Loucy (cell line): ENCODE data around the gene SGPL1.

Experiments used
- EZH2phosphoT487 ChIP-seq: fragments of 200-600 bp; IDR thresholded peaks from 2 replicates; pipeline ENCODE4 v1.6.1; 2018; ENCODE audit warnings: antibody characterized with exemption, mild to moderate bottlenecking, moderate library complexity, borderline replicate concordance
- TF ChIP-seq, protein P1 (sequence below): fragments of 200-600 bp; sonication (generic); conservative IDR thresholded peaks from 2 replicates; pipeline ENCODE4 v1.5.1; 2014; ENCODE audit warnings: mild to moderate bottlenecking, antibody characterized with exemption, low read length

DNA sequence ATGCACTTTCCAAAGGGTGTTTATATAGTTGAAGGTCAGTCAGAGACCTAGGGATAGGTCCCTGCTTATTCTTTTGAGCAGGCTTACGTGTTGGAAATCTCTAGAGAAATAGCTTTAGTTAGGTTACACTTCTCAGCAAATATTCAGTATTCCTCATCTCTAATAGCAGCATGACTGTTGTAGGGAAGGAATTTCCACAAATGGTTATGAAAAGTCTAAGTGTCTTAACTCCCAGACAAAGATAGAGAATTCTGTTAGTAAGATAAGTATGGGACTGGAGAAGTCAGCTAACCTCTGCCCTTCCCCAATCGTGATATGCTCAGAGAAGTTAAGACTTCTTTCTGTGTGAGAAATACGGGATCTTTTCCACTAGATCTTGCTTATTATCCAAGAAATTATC is 16.5 kb downstream of the SGPL1 start:
- TF ChIP-seq, protein P1, sequence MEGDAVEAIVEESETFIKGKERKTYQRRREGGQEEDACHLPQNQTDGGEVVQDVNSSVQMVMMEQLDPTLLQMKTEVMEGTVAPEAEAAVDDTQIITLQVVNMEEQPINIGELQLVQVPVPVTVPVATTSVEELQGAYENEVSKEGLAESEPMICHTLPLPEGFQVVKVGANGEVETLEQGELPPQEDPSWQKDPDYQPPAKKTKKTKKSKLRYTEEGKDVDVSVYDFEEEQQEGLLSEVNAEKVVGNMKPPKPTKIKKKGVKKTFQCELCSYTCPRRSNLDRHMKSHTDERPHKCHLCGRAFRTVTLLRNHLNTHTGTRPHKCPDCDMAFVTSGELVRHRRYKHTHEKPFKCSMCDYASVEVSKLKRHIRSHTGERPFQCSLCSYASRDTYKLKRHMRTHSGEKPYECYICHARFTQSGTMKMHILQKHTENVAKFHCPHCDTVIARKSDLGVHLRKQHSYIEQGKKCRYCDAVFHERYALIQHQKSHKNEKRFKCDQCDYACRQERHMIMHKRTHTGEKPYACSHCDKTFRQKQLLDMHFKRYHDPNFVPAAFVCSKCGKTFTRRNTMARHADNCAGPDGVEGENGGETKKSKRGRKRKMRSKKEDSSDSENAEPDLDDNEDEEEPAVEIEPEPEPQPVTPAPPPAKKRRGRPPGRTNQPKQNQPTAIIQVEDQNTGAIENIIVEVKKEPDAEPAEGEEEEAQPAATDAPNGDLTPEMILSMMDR, result no peak
- no peak for TF ChIP-seq EZH2phosphoT487
